RWPE1 (cell line): ENCODE results near the gene CD79A.
"Not testable (repeated sequence)": the region's sequence is repeated elsewhere in the genome, so short reads cannot be mapped to it uniquely, and the experiment has no call there.

Experiments used
- CTCF ChIA-PET: fragments of 350-600 bp; sonication (Branson Sonifier 250); formaldehyde crosslinking; extraction: SDS; loops from one replicate; lab custom pipeline; 2021; lab: Yijun Ruan, JAX
- POLR2A ChIA-PET: fragments of 400-600 bp; formaldehyde crosslinking; extraction: SDS; loops from one replicate; lab custom pipeline; 2020; ENCODE audit warnings: antibody characterized with exemption; ENCODE audit not compliant: low non-redundant PET; lab: Yijun Ruan, JAX
- DNase-seq: peaks from one replicate; pipeline ENCODE4 v3.0.0; 2012; ENCODE audit warnings: low spot score
- H3K27ac ChIP-seq: fragments of 450-650 bp; 2 replicates; pipeline ENCODE4 v1.5.1; 2017
- TF ChIP-seq, protein P1 (sequence below): fragments of 450-650 bp; conservative IDR thresholded peaks from 2 replicates; pipeline ENCODE4 v1.5.1; 2017; ENCODE audit warnings: low read depth, mild to moderate bottlenecking

Gene CD79A

DNA sequence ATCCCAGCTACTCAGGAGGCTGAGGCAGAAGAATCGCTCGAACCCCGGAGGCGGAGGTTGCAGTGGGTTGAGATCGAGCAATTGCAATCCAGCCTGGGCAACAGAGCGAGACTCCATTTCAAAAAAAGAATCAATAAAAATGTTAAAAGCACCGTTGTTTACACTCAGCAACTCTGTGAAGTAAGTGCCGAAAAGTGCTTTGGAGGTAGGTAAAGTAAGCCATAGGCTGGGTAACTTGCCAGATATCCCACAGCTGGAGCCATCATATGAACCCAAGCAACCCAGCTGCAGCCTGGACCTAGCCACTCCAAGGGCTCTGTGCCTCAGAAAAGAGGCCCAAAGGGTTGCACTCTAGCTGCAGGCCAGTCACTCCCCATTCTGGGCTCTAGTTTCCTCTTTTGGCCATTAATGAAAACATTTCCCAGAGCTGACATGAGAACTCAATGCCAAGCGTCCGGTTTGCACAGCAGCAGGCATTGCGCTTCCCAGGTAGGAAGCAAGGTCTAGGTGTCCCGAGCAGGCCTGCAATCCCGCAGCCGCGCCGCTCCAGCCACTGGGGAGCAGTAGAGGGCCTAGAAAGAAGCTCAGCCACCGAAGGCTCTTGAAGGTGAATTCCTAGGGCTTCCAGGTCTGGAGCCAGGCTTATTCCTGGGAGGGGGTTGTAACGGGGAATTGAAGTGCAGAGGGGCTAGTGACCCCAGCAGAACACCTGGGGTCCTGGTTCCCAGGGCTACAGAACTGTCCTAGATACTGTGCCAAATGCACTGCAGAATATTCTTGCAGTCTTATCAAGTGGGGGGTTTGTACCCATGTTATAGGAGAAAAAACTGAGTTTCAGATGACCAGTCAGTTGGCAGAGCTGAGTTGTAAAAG, 4.1 kb upstream of the CD79A start:
- ChIA-PET POLR2A (interaction anchor here (1.2 to 1.3 kb wide), 2 partner anchors 13 to 174 kb away, joined by 5 to 7 read pairs; partner anchors contain the start of gene RPS19), CTCF (interaction anchor here (0.5 to 1.9 kb wide), 20 partner anchors 9 to 1537 kb away, joined by 3 to 21 read pairs (median 4); partner anchors contain the start of genes ARHGEF1 and RPS19)
- DNase-seq = peak; percentile 66
- H3K27ac ChIP-seq = peak overlapping the region; percentile 64
- TF ChIP-seq, protein P1, sequence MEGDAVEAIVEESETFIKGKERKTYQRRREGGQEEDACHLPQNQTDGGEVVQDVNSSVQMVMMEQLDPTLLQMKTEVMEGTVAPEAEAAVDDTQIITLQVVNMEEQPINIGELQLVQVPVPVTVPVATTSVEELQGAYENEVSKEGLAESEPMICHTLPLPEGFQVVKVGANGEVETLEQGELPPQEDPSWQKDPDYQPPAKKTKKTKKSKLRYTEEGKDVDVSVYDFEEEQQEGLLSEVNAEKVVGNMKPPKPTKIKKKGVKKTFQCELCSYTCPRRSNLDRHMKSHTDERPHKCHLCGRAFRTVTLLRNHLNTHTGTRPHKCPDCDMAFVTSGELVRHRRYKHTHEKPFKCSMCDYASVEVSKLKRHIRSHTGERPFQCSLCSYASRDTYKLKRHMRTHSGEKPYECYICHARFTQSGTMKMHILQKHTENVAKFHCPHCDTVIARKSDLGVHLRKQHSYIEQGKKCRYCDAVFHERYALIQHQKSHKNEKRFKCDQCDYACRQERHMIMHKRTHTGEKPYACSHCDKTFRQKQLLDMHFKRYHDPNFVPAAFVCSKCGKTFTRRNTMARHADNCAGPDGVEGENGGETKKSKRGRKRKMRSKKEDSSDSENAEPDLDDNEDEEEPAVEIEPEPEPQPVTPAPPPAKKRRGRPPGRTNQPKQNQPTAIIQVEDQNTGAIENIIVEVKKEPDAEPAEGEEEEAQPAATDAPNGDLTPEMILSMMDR = peak; percentile 82

DNA sequence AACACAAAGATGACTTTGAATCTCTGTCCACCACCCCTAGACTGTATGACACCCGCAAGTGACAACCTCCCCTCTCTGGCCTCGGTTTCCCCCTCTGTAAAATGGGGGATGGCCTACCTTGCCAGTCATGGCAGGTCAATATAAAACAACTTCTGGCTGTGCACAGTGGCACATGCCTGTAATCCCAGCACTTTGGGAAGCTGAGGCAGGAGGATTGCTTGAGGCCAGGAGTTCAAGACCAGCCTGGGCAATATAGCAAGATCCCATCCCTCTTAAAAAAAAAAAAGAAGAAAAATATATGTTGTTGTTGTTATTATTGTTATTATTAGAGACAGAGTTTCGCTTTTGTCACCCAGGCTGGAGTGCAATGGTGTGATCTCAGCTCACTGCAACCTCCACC, 1.1 kb upstream of the CD79A start:
- DNase-seq, POLR2A ChIA-PET, H3K27ac ChIP-seq, CTCF ChIA-PET: not testable (repeated sequence)

- TF ChIP-seq, protein P1 = no peak
- no peak overlapping the region for H3K27ac ChIP-seq
- DNase-seq = no peak
- ChIA-PET POLR2A (no interaction called here), CTCF (interaction anchor here (1.0 kb wide), 1 partner anchor 80 kb away, joined by 7 read pairs; no protein-coding TSS in a partner anchor)
Observed at GRCh38 chr19:41877916-41878905, 1.1 kb downstream of the CD79A start.

DNA sequence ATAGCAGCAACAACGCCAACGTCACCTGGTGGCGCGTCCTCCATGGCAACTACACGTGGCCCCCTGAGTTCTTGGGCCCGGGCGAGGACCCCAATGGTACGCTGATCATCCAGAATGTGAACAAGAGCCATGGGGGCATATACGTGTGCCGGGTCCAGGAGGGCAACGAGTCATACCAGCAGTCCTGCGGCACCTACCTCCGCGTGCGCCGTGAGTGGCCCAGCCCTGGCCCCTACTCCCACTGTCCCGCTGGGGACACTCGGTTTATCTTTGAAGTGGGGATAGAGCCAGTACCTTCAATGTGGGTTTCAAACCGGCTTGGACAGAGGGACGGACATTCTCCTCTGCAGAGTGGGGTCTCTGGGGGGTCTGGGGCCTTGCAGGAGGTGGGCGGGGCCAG, 2.0 kb downstream of the CD79A start:
- CTCF ChIA-PET = no interaction called here

DNA sequence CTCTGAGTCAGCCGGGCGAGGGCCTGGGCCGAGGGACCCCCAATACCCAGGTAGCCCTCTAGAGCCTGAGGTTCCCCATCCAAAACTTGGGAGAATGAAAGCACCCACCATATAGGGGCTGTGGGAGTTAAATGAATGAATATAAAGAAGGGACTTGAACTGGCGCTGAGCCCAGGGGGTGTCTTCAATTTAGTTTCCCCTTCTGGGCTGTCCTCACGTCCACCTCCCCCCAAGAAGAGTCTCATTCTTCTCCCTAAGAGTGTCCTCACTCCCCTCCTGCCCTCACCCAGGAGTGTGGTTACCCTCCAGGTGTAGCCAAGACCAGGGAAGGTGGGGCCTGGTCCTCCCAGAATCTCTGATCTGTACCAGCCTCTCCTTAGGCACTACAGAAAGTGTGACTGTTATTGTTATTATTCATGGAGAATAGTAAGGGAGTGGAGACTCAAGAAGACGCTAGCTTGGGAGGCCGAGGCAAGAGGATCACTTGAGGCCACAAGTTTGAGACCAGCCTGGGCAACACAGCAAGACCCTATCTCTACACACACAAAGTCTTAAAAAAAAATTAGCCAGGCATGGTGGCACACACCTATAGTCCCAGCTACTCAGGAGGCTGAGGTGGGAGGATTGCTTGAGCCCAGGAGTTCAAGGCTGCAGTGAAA, 2.7 kb downstream of the CD79A start:
- DNase-seq = no peak
- POLR2A ChIA-PET = no interaction called here
- CTCF ChIA-PET = no interaction called here
- H3K27ac ChIP-seq = no peak overlapping the region
- TF ChIP-seq, protein P1 = no peak

More for the DNA sequence above, 2.0 kb downstream of the CD79A start:
- no peak for DNase-seq
- POLR2A ChIA-PET = no interaction called here
- TF ChIP-seq, protein P1 = no peak
- no peak overlapping the region for H3K27ac ChIP-seq

DNA sequence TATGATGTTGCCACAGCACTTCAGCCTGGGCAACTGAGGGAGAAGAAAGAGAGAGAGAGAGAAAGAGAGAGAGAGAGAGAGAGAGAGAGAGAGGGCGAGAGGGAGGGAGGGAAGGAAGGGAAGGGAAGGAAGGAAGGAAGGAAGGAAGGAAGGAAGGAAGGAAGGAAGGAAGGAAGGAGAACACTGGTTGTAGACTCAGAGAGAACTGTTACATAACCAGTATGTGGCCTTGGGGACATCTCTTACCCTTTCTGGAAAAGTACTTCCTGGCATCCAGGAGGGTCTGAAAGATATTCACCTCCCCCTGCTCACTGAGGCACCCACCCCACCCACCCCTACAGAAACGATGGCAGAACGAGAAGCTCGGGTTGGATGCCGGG, 3.2 kb downstream of the CD79A start:
- DNase-seq = no peak
- TF ChIP-seq, protein P1 = no peak
- POLR2A ChIA-PET = no interaction called here
- no peak overlapping the region for H3K27ac ChIP-seq
- CTCF ChIA-PET = no interaction called here
